Upper lobe of right lung (tissue), 1 donor: ENCODE measurements around the gene DNAJB4. TPM values are rescaled to one million over a fixed set of nuclear protein-coding genes. Genes with fewer than 3 reads are reported as not detected.
"Not testable (repeated sequence)": the region's sequence is repeated elsewhere in the genome, so short reads cannot be mapped to it uniquely, and the experiment has no call there.

Experiments used
- ATAC-seq: fragments of 200-7000 bp; cut with Tn5 transposase; one replicate; pipeline ENCODE4 v1.9.1; 2020; ENCODE audit warnings: mild to moderate bottlenecking, moderate library complexity
- DNase-seq: peaks from one replicate; pipeline ENCODE4 v3.0.0-alpha.2; 2020
- H3K27ac ChIP-seq: fragments of 200-600 bp; one replicate; pipeline ENCODE4 v1.8.0; 2022
- H3K27me3 ChIP-seq: fragments of 200-600 bp; one replicate; pipeline ENCODE4 v1.8.0; 2022; ENCODE audit warnings: mild to moderate bottlenecking
- H3K36me3 ChIP-seq: fragments of 200-600 bp; one replicate; pipeline ENCODE4 v1.8.0; 2022
- H3K4me1 ChIP-seq: fragments of 200-600 bp; one replicate; pipeline ENCODE4 v1.8.0; 2022
- H3K4me3 ChIP-seq: fragments of 200-600 bp; one replicate; pipeline ENCODE4 v1.8.0; 2022; ENCODE audit warnings: mild to moderate bottlenecking
- H3K9me3 ChIP-seq: fragments of 200-600 bp; one replicate; pipeline ENCODE4 v1.8.0; 2022
- intact Hi-C: fragments of 100-400 bp; cut with DNase I; formaldehyde crosslinking; loops from one replicate; pipeline ENCODE4 v1.11.0; 2022
- total RNA-seq: library from RNA; stranded (reverse); fragmentation: NEBNext Ultra II Directional; extraction: Animal tissue kit (Norgen Biotek cat#: 25700); gene quantifications from one replicate; pipeline ENCODE4 v1.2.1, GENCODE V29; 2021
- TF ChIP-seq, protein P1 (sequence below): fragments of 200-600 bp; IDR thresholded peaks from one replicate; pipeline ENCODE4 v1.8.0; 2022; ENCODE audit warnings: antibody characterized with exemption
- donor health status: DM: no; HTN: yes; CAD: no; lungs with severe emphysema.

Gene DNAJB4
- total RNA-seq, 1 donor from 2014 or later = 35.8 TPM

DNA sequence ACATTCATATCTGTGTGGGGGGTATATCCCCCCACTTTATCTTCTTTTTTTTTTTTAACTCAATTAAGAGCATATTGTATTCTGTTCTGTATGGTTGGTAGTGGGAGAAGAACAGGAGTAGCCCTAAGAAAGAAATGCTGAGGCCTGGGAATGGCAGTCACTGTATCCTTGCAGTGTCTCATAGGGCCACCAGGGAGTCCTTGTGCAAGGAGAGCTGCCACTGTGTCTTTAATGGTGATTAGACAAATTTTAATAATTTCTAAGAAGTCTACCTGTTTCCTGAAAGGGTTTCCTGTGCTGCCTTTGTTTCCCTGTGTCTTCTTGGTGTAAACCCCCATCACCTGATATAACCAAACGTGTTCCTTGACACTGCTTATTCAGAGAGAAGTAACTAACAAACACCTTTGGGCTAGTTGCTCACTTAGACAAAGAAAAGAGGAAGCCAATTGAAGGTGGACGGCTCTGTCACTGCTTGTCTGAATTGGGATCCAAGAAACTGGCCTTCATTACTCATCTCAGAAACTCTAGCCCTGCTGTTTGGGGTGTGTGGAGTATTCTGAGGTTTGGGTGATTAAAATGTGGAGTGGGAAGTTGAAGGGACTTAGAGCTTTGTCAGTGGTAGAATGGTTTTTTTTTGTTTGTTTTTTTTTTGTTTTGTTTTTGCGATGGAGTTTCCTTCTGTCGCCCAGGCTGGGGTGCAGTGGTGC lies 56.3 kb downstream of the DNAJB4 start:
- ATAC-seq (no peak), DNase-seq (no peak)
- H3K9me3 ChIP-seq = no peaks in the 10 kb centered on the region
- H3K4me3 ChIP-seq = no peak overlapping the region
- H3K36me3 ChIP-seq = no peaks in the 10 kb centered on the region
- no peaks in the 10 kb centered on the region for H3K4me1 ChIP-seq
- TF ChIP-seq, protein P1, sequence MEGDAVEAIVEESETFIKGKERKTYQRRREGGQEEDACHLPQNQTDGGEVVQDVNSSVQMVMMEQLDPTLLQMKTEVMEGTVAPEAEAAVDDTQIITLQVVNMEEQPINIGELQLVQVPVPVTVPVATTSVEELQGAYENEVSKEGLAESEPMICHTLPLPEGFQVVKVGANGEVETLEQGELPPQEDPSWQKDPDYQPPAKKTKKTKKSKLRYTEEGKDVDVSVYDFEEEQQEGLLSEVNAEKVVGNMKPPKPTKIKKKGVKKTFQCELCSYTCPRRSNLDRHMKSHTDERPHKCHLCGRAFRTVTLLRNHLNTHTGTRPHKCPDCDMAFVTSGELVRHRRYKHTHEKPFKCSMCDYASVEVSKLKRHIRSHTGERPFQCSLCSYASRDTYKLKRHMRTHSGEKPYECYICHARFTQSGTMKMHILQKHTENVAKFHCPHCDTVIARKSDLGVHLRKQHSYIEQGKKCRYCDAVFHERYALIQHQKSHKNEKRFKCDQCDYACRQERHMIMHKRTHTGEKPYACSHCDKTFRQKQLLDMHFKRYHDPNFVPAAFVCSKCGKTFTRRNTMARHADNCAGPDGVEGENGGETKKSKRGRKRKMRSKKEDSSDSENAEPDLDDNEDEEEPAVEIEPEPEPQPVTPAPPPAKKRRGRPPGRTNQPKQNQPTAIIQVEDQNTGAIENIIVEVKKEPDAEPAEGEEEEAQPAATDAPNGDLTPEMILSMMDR = no peak
- intact Hi-C loops = no loop called here
- no peak overlapping the region for H3K27ac ChIP-seq
- no peaks in the 10 kb centered on the region for H3K27me3 ChIP-seq

DNA sequence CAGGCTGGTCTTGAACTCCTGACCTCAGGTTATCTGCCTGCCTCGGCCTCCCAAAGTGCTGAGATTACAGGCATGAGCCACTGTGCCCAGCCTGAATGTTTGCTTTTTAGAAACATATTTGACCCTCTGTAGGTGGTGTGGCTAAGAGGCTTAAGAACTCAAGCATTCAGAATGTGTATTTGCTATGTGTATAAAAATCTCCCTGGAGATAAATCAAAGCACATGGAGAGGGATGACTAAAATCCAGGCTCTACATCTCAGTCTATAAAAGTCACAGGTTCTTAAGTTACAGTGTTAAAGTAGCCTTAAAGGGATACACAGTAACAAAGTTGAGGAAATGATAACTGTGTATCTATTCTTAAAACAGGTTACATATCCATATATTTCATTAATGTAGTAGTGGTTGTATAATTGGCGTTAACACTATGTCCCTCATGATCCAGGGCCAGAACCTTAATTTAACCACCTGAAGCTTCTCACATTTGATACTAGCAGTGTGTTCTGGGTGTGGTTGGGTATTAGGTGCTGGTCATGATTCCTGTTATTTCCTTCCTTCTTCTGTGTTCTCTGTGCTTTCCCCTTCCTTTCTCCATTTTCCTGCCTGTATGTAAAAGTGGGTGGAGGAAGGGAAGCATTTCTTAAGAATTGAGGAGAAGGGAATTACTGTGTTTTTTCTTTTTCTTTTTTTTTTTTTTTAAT lies 57.2 kb downstream of the DNAJB4 start:
- Histone ChIP-seq H3K27me3 (no peaks in the 10 kb centered on the region), H3K9me3 (no peaks in the 10 kb centered on the region), H3K27ac (no peak overlapping the region), H3K4me1 (no peaks in the 10 kb centered on the region), H3K4me3 (no peak overlapping the region), H3K36me3 (no peaks in the 10 kb centered on the region)
- intact Hi-C loops = no loop called here
- no peak for ATAC-seq
- TF ChIP-seq, protein P1 = no peak
- DNase-seq = no peak

DNA sequence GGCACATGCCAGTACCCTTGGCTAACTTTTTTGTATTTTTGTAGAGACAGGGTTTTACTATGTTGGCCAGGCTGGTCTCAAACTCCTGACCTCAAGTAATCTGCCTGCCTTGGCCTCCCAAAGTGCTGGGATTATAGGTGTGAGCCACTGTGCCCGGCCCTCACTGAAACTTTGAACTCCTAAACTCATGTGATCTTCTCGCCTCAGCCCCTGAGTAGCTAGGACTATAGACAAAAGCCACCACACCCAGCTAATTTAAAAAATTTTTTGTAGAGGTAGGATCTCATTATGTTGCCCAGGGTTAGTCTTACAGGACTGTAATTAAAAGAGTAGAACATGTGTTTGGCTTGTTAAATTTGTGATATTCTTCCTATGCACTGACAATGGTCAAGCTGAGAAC lies 60.1 kb downstream of the DNAJB4 start:
- H3K4me3 ChIP-seq, H3K36me3 ChIP-seq, H3K27ac ChIP-seq, intact Hi-C loops, H3K4me1 ChIP-seq, H3K27me3 ChIP-seq, ATAC-seq, H3K9me3 ChIP-seq, DNase-seq: not testable (repeated sequence)

Other genes starting within 250 kb of the DNAJB4 start
- gene USP33, start 245.1 kb upstream of the DNAJB4 start, total RNA-seq = 63.6 TPM
- gene MIGA1, start 225.3 kb upstream of the DNAJB4 start, total RNA-seq = 17.3 TPM
- gene NEXN, start 116.3 kb upstream of the DNAJB4 start, total RNA-seq = 26.4 TPM
- gene FUBP1, start 25.9 kb upstream of the DNAJB4 start, total RNA-seq = 88.8 TPM
- 4.1 TPM for gene GIPC2, start 41.0 kb downstream of the DNAJB4 start, total RNA-seq